Measurements from ENCODE around the gene HTR1B. TPM values are rescaled to one million over a fixed set of nuclear protein-coding genes. Genes with fewer than 3 reads are reported as not detected.

Gene HTR1B
- total and polyA plus RNA-seq, 10 of the 15 experiments (the other 5 are each of a cell fraction or from before 2014, with no cell fraction given): 0.98 TPM; not detected in 9

GRCh38 chr6:77512554-77512953 lies 49.3 kb upstream of the HTR1B start:
- intact Hi-C loops (cut with micrococcal nuclease; ENCODE audit: unreplicated experiment): no loop called here
- Histone ChIP-seq H3K4me2 (ENCODE audit: control insufficient read depth, insufficient read depth) (no peak overlapping the region), H3K36me3 (ENCODE audit: control insufficient read depth in 2 of 2, insufficient read depth in 2 of 2, low read length in 1 of 2) (no peaks in the 10 kb centered on the region), H3K4me3 (no peak overlapping the region), H3K79me2 (ENCODE audit: control insufficient read depth, insufficient read depth, low read length) (no peaks in the 10 kb centered on the region), H3K4me1 (ENCODE audit: control insufficient read depth, insufficient read depth, low read length) (no peaks in the 10 kb centered on the region), H2AFZ (ENCODE audit: control insufficient read depth, low read depth, low read length) (no peak overlapping the region), H3K27me3 (replicated peaks in 1 of 2; ENCODE audit: control insufficient read depth in 2 of 2, insufficient read depth in 2 of 2, low read length in 1 of 2) (no peaks in the 10 kb centered on the region), H3K27ac (ENCODE audit: control insufficient read depth, insufficient read depth) (no peak overlapping the region), H3K9ac (ENCODE audit: control insufficient read depth, insufficient read depth, low read length) (no peak overlapping the region), H3K9me3 (replicated peaks; ENCODE audit: control insufficient read depth, insufficient read depth, low read length) (no peaks in the 10 kb centered on the region), H4K20me1 (ENCODE audit: control insufficient read depth, insufficient read depth) (no peaks in the 10 kb centered on the region)
- RAD21 ChIA-PET (ENCODE audit: unreplicated experiment): no interaction called here
- POLR2A ChIA-PET: no interaction called here
- CTCF ChIA-PET: no interaction called here
- no peak for TF ChIP-seq POU2F2 (IDR thresholded peaks at IDR 0.05; ENCODE audit: borderline replicate concordance, low read depth, low read length)
- TF ChIP-seq SIN3A (IDR thresholded peaks at IDR 0.05; ENCODE audit: low read depth, low read length): no peak
- TF ChIP-seq POLR2AphosphoS2 (IDR thresholded peaks at IDR 0.05; ENCODE audit: low read depth, low read length): no peak
- TF ChIP-seq, protein P1, sequence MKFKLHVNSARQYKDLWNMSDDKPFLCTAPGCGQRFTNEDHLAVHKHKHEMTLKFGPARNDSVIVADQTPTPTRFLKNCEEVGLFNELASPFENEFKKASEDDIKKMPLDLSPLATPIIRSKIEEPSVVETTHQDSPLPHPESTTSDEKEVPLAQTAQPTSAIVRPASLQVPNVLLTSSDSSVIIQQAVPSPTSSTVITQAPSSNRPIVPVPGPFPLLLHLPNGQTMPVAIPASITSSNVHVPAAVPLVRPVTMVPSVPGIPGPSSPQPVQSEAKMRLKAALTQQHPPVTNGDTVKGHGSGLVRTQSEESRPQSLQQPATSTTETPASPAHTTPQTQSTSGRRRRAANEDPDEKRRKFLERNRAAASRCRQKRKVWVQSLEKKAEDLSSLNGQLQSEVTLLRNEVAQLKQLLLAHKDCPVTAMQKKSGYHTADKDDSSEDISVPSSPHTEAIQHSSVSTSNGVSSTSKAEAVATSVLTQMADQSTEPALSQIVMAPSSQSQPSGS (IDR thresholded peaks at IDR 0.05; ENCODE audit: low read length): no peak
- TF ChIP-seq NBN (IDR thresholded peaks at IDR 0.05): no peak
- TF ChIP-seq PKNOX1 (IDR thresholded peaks at IDR 0.05): no peak
- TF ChIP-seq SUPT20H (IDR thresholded peaks at IDR 0.05; ENCODE audit: borderline replicate concordance, control insufficient read depth, low read depth, low read length): no peak
- in situ Hi-C loops (cut with MboI): no loop called here
- SMC1A ChIA-PET (ENCODE audit: uncharacterized antibody, unreplicated experiment): no interaction called here
- BruUV-seq (replicated peaks): no TSS peak
- ATAC-seq (no peak), DNase-seq (ENCODE audit: low read depth, low spot score) (no peak), FAIRE-seq (no peak)
